Measurements from ENCODE around the gene ABLIM1. TPM values are rescaled to one million over a fixed set of nuclear protein-coding genes. Genes with fewer than 3 reads are reported as not detected.

Gene ABLIM1
- total and polyA plus RNA-seq, 3 donors from 2014 or later: 90.0 to 137 (median 128) TPM

DNA sequence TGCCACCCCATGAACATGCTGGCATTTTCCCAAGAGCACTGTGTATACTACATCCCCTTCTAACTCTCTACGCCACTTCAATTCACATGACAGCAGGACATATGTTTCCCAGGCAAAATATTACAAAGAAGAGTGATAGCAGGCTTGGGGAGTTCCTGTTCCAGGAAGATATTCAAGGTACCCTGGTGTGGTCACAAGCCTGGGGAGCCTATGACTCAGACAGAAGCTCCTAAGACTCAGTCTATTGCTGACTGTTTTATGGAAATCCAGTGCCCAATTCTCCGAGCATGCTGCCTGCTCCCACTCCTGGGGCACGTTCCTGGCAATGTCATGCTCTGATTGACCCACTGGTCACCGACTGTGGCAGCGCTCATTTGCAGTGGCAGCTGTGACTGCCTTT lies 23.5 kb upstream of the ABLIM1 start:
- H3K4me3 ChIP-seq: no peak overlapping the region
- no peak overlapping the region for H3K27ac ChIP-seq
- no peaks in the 10 kb centered on the region for H3K9me3 ChIP-seq
- peaks cover 15% of the 10 kb centered on the region for H3K4me1 ChIP-seq
- 77 to 81% methylated on average over 5 of the region's 5 CpGs for WGBS, 2 donors
- H3K36me3 ChIP-seq (ENCODE audit: low read depth, missing control alignments): no peaks in the 10 kb centered on the region
- no peaks in the 10 kb centered on the region for H3K27me3 ChIP-seq
- DNase-seq: no peak
- intact Hi-C loops (cut with DNase I; ENCODE audit: low total_unique reads): no loop called here
- no peak for TF ChIP-seq CTCF (IDR thresholded peaks at IDR 0.05)

DNA sequence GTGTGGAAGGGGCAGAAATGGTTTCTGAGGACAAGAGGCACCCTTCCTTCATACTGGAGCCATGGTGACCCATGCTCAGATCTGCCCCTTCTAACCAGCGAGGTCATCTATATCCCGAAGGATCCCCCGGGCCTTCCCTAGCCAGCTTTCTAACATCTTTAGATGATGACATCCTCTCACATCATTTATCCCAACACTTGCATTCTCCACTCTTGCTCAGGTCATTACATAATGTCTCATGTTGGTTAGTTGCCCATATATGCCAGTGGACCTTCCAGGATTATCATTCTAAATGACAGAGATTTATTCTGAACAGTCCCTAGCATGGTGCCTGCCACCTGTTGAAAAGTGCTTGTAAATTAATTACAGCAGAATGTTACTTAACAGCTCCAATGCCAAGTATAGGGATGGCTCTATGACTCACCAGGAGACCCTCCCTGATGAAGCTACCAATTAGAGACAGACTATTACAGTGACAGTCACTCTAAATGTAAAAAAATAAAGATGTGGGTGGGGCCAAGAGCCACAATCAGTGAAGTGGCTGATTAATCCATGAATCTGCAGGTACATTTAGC lies 22.6 kb upstream of the ABLIM1 start:
- no peaks in the 10 kb centered on the region for H3K36me3 ChIP-seq (ENCODE audit: low read depth, missing control alignments)
- WGBS, 2 donors: 89 to 95% methylated on average over 3 of the region's 3 CpGs
- H3K9me3 ChIP-seq: no peaks in the 10 kb centered on the region
- peaks cover 15% of the 10 kb centered on the region for H3K4me1 ChIP-seq
- intact Hi-C loops (cut with DNase I; ENCODE audit: low total_unique reads): no loop called here
- no peak overlapping the region for H3K27ac ChIP-seq
- no peaks in the 10 kb centered on the region for H3K27me3 ChIP-seq
- TF ChIP-seq POLR2A (IDR thresholded peaks at IDR 0.05) (no peak), CTCF (IDR thresholded peaks at IDR 0.05) (no peak)
- no peak for DNase-seq
- H3K4me3 ChIP-seq: no peak overlapping the region

DNA sequence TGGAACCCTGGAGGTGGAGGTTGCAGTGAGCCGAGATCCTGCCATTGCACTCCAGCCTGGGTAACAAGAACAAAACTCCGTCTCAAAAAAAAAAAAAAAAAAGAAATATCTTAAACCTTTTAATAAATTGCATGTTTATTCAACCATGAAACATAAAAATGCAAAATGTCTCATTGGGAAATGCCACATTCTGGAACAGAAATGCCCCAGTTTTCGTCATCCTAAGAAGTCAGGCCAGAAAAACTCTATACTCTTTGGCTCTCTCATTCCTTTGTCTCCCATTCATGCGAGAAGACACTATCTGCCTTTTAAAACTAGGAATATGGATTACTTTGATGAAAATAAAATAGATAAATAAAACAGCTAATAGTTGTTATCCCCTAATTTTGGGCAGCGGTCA lies 21.5 kb upstream of the ABLIM1 start:
- WGBS, 2 donors: 93 to 98% methylated on average over 5 of the region's 5 CpGs
- no peak for TF ChIP-seq POLR2A (IDR thresholded peaks at IDR 0.05)
- Histone ChIP-seq H3K27me3 (no peaks in the 10 kb centered on the region), H3K27ac (no peak overlapping the region), H3K4me1 (peaks cover 9% of the 10 kb centered on the region), H3K4me3 (no peak overlapping the region), H3K36me3 (ENCODE audit: low read depth, missing control alignments) (no peaks in the 10 kb centered on the region), H3K9me3 (no peaks in the 10 kb centered on the region)
- intact Hi-C loops (cut with DNase I; ENCODE audit: low total_unique reads): no loop called here
- no peak for DNase-seq

- Histone ChIP-seq H3K4me3 (no peak overlapping the region), H3K9me3 (no peaks in the 10 kb centered on the region), H3K4me1 (peaks cover 4% of the 10 kb centered on the region), H3K27ac (no peak overlapping the region), H3K36me3 (ENCODE audit: low read depth, missing control alignments) (no peaks in the 10 kb centered on the region), H3K27me3 (no peaks in the 10 kb centered on the region)
- no peak for TF ChIP-seq CTCF (IDR thresholded peaks at IDR 0.05)
- no peak for TF ChIP-seq POLR2A (IDR thresholded peaks at IDR 0.05)
- DNase-seq: no peak
- intact Hi-C loops (cut with DNase I; ENCODE audit: low total_unique reads): no loop called here
- 90 to 91% methylated on average over 2 of the region's 2 CpGs for WGBS, 2 donors
Measured at GRCh38 chr10:114678820-114679219, 20.7 kb upstream of the ABLIM1 start.

DNA sequence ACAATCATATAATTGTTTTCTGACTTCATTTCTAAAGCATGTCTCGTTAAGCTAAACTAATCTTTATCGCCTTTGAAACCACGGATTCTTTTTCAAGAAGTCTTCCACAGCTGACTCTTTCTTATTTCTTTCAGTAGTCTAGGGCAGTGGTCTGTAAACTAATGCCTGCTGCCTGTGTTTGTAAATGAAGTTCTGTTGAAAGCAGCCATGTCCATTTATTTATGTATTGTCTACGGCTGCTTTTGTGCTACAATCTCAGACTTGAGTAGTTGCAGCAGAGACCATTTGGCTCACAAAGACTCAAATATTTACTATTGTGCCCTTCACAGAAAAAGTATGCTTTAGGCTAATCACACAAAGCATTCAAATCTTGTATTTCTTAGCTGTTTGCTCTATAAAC lies 20.3 kb upstream of the ABLIM1 start:
- intact Hi-C loops (cut with DNase I; ENCODE audit: low total_unique reads): no loop called here
- TF ChIP-seq CTCF (IDR thresholded peaks at IDR 0.05) (no peak), POLR2A (IDR thresholded peaks at IDR 0.05) (no peak)
- Histone ChIP-seq H3K36me3 (ENCODE audit: low read depth, missing control alignments) (no peaks in the 10 kb centered on the region), H3K4me1 (peaks cover 4% of the 10 kb centered on the region), H3K27ac (no peak overlapping the region), H3K4me3 (no peak overlapping the region), H3K9me3 (no peaks in the 10 kb centered on the region), H3K27me3 (no peaks in the 10 kb centered on the region)
- 83 to 90% methylated on average over 4 of the region's 4 CpGs for WGBS, 2 donors
- no peak for DNase-seq

All from testis (tissue), 3 donors.